MM.1S (cell line): ENCODE data around the gene MBP.

Source experiments
- EZH2 ChIP-seq: fragments of 300-600 bp; sonication (generic); optimal IDR thresholded peaks from 2 replicates; pipeline ENCODE3; 2017; ENCODE audit warnings: low read depth, mild to moderate bottlenecking, antibody characterized with exemption, low read length, mixed read lengths
- EZH2phosphoT487 ChIP-seq: fragments of 300-600 bp; sonication (generic); IDR thresholded peaks from 2 replicates; pipeline ENCODE4 v1.6.1; 2018; ENCODE audit warnings: antibody characterized with exemption, low read length
- TF ChIP-seq, protein P1 (sequence below): fragments of 300-600 bp; sonication (generic); IDR thresholded peaks from 2 replicates; pipeline ENCODE4 v1.5.1; 2016; ENCODE audit warnings: antibody characterized with exemption, low read length, mixed read lengths

DNA sequence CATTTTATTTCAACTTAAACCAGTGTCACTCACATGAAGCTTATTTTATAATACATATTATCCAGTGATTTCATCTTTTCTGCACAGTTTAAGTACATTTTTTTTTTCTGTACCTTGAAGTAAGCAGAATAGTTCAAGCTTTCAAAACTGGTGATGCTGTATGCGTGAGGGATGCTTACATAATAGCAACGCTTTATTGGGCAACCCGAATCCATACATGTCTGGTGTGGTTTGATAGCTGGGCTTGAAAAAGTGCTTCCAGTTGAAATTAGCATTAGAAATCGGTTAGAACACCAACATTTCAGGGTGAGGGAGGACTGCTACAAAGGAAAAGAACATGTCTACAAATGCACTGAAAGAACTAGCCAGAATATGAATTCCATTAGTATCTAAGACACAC lies 117.4 kb downstream of the MBP start:
- TF ChIP-seq, protein P1, sequence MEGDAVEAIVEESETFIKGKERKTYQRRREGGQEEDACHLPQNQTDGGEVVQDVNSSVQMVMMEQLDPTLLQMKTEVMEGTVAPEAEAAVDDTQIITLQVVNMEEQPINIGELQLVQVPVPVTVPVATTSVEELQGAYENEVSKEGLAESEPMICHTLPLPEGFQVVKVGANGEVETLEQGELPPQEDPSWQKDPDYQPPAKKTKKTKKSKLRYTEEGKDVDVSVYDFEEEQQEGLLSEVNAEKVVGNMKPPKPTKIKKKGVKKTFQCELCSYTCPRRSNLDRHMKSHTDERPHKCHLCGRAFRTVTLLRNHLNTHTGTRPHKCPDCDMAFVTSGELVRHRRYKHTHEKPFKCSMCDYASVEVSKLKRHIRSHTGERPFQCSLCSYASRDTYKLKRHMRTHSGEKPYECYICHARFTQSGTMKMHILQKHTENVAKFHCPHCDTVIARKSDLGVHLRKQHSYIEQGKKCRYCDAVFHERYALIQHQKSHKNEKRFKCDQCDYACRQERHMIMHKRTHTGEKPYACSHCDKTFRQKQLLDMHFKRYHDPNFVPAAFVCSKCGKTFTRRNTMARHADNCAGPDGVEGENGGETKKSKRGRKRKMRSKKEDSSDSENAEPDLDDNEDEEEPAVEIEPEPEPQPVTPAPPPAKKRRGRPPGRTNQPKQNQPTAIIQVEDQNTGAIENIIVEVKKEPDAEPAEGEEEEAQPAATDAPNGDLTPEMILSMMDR: no peak
- TF ChIP-seq EZH2phosphoT487: no peak
- no peak for TF ChIP-seq EZH2
